ENCODE data around the gene TEKT4.
"Not testable (repeated sequence)": the region's sequence is repeated elsewhere in the genome, so short reads cannot be mapped to it uniquely, and the experiment has no call there.

Gene TEKT4

DNA sequence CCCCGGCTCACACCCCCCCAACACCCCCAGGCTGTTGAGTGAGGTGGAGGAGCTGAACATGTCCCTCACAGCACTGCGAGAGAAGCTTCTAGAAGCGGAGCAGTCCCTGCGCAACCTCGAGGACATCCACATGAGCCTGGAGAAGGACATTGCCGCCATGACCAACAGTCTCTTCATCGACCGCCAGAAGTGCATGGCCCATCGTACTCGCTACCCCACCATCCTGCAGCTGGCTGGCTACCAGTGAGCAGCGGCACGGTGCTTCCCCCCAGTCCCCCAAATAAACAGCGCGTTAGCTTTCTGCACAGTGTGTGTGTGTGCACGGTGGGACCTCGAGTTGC lies 5.3 kb downstream of the TEKT4 start:
- DNase-seq = no peak

DNA sequence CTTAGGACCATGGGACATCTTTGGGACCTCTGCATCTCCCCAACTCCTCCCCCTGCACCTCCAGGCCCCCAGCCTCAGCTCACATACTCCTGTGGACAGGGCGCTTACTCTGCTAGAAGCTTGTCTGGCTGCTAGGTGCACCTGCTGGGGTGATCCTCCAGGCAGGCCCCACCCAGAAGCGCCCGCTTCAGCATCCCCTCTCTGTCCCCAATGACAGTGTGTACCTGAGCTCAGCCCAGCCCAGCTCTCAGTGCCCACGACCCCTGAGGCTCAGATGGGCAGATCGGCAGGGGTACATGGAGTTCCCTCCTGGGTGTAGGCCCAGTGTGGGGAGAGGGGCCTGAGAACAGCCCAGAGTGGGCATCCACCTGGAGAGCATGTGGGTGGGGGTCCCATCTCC lies 5.9 kb downstream of the TEKT4 start:
- DNase-seq = no peak

DNA sequence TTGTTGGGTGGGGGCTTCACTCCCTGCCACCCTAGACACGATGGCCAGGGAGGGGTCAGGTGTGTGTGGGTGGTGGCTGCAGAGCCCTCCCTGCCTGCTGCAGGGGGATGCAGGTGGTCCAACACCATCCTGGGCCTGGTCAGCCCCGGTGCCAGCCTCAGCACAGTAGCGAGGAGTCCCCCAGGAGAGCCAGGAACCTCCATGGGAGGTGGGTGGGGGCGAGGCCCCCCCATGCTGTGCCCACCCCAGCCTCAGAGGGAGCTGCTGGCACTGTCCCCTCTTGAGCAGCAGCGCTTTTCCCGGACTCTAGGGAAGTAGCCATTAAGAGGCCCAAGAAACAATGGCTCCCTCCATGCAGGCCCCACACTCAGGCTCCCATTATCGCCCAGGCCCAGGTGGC lies 7.3 kb downstream of the TEKT4 start:
- DNase-seq = not testable (repeated sequence)

DNA sequence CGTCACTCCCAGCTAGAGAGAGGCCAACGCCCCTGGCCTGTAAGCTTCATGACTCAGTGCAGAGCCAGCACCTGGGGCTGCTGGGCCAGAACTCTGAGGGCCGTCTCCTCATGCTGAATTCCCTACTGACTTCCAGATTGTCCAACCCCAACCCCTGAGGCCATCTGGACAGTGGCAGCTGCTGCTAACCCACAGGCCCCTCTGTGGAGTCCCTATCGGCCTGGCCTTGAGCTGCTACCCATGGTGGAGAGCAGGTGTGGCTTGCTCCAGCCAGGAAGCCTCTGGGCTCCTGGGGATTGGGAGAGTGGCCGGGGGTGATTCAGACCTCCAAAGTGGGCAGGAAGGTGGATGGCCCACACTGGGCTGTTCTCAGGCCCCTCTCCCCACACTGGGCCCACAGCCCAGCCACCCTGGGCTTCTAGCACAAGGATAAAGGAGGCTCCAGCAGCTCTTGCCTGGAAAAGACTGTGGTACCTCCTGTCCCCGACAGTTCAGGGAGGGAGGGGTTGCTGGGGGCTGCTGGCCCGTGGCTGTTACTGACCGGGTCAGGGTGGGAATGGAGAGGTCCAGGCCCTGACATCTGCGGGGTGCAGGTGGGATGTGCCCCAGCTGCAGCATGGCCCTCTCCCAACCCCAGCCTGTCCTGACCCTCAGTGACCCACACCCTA lies 8.2 kb downstream of the TEKT4 start:
- DNase-seq = no peak

DNA sequence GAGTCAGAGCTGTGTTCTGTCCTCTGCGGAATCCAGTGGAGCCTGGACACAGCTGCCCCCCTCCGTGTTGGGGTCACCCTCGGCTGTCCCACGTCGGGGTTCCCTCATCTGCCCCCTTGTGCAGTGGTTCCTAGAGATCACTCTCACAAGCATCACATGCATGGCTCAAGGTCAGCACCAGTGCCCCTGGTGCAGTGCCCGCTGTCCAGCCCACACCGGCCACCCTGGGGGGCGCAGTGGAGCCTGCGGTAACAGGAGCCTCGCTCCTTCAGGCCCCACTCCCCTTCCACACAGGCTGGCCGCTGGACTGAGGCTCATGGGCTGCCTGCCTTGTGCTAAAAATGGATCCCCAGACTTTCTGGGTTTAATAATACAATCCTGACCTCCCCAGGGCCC lies 8.8 kb downstream of the TEKT4 start:
- no peak for DNase-seq

DNA sequence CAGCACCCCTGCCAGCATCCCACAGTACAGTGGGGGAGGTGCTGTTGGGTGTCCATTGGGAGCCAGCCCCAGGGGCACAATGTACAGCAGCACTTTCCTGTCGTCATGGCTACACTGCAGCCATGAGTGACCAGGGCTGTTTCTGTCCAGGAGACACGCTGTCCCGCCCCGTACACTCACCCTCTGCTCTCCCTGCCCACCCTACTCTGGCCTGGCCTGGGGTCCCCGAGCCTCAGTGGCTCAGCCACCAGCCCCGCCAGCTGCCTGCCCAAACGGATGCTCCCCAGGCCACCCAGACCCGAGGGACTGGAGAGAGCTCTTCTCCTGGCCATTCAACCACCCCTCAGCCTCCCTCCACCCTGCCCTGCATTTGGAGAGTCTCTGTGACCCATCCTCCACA lies 9.3 kb downstream of the TEKT4 start:
- no peak for DNase-seq

DNA sequence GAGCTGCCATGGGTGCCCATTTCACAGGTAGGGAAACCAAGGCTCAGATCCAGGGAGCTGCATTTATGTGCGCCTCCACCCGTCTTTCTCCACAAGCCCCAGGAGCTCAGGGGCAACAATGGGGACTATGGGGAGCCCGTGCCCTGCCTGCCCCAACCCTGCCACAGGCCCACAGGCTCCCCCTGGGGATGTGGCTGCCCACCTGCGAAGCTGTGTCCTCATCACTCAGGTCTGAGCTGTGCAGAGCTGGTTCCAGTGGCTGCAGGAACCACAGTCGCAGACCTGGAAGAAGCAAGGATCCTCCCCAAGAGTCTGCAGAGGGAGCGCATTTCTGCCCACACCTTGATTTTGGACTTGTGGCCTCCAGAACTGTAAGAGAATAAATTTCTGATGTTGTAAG lies 9.8 kb downstream of the TEKT4 start:
- no peak for DNase-seq

DNA sequence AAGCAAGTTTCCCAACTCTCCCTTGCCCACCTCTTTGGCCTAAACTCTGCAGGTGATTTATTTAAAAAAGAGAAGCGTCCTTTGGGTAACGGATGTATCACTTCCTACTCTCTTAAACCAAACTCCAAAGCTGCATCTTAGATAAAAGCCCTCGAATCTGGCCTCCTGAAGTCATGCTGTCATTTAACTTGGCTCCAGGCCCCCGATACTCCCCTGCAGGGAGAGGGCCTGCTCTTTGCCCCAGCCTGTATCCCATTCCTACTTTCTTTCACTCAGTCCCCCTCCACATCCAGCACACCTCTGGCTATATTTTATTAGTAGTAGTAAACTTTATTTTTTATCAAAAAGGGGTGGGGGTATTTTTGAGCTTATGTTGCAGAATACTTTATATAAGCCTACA lies 19.0 kb downstream of the TEKT4 start:
- DNase-seq = no peak

DNA sequence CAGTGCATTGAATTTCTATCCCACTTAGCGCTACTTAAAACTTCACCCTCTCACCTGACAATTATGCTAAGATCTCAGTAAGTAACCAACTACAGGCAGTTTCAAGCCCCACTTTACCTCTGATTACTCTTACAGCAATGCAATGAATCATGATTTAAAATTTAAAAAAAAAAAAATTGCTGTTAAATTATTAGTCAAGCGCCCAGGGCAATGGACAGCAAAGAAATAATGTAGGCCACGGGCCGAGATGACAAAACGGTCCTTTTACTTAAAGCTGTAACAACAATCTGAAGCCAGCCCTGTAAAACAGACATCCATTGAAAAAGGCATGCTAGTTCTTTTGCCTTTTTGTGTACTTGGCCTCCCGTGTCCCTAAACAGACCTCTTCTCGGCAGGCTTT lies 24.0 kb downstream of the TEKT4 start:
- DNase-seq = not testable (repeated sequence)

DNA sequence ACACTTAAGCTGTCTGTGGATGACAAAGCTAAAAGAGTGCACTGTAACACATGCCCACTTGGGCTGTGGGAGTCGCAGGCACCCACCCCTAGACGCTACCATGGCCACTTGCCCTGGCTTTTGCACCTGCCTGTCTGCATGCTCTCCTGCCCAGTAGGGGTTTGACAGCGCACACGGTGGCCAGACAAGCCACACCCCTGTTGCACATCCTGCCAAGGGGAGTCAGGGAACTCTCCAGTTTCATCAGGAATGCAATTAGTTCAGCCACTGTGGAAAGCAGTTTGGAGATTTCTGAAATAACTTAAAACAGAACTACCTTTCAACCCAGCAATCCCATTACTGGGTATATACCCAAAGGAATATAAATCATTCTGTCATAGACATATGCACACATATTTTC lies 35.7 kb downstream of the TEKT4 start:
- not testable (repeated sequence) for DNase-seq

DNA sequence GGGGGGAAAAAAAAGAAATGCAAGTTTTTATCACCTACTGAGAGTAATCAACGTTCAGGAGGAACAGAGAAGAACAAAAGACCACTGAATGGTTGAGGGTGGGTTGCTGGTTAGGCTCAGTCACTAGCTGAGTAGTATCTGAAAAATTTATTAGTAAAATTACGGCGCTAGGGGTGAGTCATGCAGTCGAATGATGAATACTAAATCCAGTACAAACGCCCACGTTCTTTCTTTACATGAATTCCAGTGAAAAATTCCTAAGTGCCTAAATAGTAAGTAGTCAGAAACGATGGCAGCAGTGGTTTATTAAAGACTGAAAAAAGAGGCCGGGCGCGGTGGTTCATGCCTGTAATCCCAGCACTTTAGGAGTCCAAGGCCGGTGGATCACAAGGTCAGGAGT lies 52.0 kb downstream of the TEKT4 start:
- DNase-seq = no peak

DNA sequence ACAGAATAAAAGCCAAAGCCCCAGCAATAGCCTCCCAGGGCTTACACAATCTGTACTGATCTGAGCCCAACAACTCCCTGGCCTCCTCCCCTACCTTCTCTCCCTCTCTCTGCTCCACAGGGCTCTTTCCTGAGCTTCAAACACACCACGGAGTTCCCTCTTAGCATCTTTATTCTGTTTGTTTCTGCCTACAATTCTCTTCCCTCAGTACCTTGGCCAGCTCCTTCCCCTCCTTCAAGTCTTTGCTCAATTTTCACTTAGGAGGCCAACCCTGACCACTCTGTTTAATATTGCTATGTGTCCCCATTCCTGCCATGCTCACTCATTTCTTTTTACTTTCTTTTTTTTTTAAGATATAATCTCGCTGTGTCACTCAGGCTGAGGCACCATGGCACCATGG lies 53.8 kb downstream of the TEKT4 start:
- DNase-seq = not testable (repeated sequence)
